ENCODE results near the gene LRP3. TPM values are rescaled to one million over a fixed set of nuclear protein-coding genes. Genes with fewer than 3 reads are reported as not detected.

LRP3 gene
- total and polyA plus RNA-seq, 2 of the 13 experiments (the other 11 are each of a cell fraction or from before 2014, with no cell fraction given) = 17.6 to 51.6 TPM

GRCh38 chr19:33227242-33227650 is 33.1 kb downstream of the LRP3 start (continued):
- TF ChIP-seq, protein P1, sequence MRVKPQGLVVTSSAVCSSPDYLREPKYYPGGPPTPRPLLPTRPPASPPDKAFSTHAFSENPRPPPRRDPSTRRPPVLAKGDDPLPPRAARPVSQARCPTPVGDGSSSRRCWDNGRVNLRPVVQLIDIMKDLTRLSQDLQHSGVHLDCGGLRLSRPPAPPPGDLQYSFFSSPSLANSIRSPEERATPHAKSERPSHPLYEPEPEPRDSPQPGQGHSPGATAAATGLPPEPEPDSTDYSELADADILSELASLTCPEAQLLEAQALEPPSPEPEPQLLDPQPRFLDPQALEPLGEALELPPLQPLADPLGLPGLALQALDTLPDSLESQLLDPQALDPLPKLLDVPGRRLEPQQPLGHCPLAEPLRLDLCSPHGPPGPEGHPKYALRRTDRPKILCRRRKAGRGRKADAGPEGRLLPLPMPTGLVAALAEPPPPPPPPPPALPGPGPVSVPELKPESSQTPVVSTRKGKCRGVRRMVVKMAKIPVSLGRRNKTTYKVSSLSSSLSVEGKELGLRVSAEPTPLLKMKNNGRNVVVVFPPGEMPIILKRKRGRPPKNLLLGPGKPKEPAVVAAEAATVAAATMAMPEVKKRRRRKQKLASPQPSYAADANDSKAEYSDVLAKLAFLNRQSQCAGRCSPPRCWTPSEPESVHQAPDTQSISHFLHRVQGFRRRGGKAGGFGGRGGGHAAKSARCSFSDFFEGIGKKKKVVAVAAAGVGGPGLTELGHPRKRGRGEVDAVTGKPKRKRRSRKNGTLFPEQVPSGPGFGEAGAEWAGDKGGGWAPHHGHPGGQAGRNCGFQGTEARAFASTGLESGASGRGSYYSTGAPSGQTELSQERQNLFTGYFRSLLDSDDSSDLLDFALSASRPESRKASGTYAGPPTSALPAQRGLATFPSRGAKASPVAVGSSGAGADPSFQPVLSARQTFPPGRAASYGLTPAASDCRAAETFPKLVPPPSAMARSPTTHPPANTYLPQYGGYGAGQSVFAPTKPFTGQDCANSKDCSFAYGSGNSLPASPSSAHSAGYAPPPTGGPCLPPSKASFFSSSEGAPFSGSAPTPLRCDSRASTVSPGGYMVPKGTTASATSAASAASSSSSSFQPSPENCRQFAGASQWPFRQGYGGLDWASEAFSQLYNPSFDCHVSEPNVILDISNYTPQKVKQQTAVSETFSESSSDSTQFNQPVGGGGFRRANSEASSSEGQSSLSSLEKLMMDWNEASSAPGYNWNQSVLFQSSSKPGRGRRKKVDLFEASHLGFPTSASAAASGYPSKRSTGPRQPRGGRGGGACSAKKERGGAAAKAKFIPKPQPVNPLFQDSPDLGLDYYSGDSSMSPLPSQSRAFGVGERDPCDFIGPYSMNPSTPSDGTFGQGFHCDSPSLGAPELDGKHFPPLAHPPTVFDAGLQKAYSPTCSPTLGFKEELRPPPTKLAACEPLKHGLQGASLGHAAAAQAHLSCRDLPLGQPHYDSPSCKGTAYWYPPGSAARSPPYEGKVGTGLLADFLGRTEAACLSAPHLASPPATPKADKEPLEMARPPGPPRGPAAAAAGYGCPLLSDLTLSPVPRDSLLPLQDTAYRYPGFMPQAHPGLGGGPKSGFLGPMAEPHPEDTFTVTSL (CRISPR knock-in tag; IDR thresholded peaks at IDR 0.05; ENCODE audit: borderline replicate concordance) = no peak
- TF ChIP-seq ZBTB33 (CRISPR knock-in tag; IDR thresholded peaks at IDR 0.05) (0 out of 2 replicates have a peak, but pooled peaks have one; percentile 8), NCOA1 (CRISPR knock-in tag; IDR thresholded peaks at IDR 0.05) (no peak), ZNF605 (CRISPR knock-in tag; IDR thresholded peaks at IDR 0.05) (no peak), ZNF260 (CRISPR knock-in tag; IDR thresholded peaks at IDR 0.05; ENCODE audit: borderline replicate concordance, low read depth) (no peak), ZNF414 (CRISPR knock-in tag; IDR thresholded peaks at IDR 0.05) (no peak), HOXA5 (CRISPR knock-in tag; IDR thresholded peaks at IDR 0.05) (no peak), CBFB (CRISPR knock-in tag; IDR thresholded peaks at IDR 0.05) (peak; percentile 77), MYC (CRISPR knock-in tag; IDR thresholded peaks at IDR 0.05; ENCODE audit: borderline replicate concordance) (no peak), NFE2L1 (CRISPR knock-in tag; IDR thresholded peaks at IDR 0.05; ENCODE audit: borderline replicate concordance) (no peak), SMAD3 (CRISPR knock-in tag; IDR thresholded peaks at IDR 0.05) (no peak), XRCC5 (optimal IDR thresholded peaks at IDR 0.05; ENCODE audit: low read length) (no peak), TEAD3 (CRISPR knock-in tag; optimal IDR thresholded peaks at IDR 0.05; ENCODE audit: borderline replicate concordance) (peak; percentile 90), ZBTB8A (CRISPR knock-in tag; IDR thresholded peaks at IDR 0.05; ENCODE audit: borderline replicate concordance, low read depth) (no peak), KMT2B (CRISPR knock-in tag; IDR thresholded peaks at IDR 0.05) (no peak)
- TF ChIP-seq, protein P2, sequence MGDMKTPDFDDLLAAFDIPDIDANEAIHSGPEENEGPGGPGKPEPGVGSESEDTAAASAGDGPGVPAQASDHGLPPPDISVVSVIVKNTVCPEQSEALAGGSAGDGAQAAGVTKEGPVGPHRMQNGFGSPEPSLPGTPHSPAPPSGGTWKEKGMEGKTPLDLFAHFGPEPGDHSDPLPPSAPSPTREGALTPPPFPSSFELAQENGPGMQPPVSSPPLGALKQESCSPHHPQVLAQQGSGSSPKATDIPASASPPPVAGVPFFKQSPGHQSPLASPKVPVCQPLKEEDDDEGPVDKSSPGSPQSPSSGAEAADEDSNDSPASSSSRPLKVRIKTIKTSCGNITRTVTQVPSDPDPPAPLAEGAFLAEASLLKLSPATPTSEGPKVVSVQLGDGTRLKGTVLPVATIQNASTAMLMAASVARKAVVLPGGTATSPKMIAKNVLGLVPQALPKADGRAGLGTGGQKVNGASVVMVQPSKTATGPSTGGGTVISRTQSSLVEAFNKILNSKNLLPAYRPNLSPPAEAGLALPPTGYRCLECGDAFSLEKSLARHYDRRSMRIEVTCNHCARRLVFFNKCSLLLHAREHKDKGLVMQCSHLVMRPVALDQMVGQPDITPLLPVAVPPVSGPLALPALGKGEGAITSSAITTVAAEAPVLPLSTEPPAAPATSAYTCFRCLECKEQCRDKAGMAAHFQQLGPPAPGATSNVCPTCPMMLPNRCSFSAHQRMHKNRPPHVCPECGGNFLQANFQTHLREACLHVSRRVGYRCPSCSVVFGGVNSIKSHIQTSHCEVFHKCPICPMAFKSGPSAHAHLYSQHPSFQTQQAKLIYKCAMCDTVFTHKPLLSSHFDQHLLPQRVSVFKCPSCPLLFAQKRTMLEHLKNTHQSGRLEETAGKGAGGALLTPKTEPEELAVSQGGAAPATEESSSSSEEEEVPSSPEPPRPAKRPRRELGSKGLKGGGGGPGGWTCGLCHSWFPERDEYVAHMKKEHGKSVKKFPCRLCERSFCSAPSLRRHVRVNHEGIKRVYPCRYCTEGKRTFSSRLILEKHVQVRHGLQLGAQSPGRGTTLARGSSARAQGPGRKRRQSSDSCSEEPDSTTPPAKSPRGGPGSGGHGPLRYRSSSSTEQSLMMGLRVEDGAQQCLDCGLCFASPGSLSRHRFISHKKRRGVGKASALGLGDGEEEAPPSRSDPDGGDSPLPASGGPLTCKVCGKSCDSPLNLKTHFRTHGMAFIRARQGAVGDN (CRISPR knock-in tag; IDR thresholded peaks at IDR 0.05) = peak; percentile 33; the same call in 1 of the 2 replicates
- TF ChIP-seq, protein P3, sequence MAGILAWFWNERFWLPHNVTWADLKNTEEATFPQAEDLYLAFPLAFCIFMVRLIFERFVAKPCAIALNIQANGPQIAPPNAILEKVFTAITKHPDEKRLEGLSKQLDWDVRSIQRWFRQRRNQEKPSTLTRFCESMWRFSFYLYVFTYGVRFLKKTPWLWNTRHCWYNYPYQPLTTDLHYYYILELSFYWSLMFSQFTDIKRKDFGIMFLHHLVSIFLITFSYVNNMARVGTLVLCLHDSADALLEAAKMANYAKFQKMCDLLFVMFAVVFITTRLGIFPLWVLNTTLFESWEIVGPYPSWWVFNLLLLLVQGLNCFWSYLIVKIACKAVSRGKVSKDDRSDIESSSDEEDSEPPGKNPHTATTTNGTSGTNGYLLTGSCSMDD (CRISPR knock-in tag; IDR thresholded peaks at IDR 0.05) = no peak
